ENCODE results near the gene NVL. TPM values are rescaled to one million over a fixed set of nuclear protein-coding genes. Genes with fewer than 3 reads are reported as not detected.

NVL gene
- 10 to 100 TPM; 12.0 to 34.4 (median 22.2) TPM for polyA plus RNA-seq (ENCODE audit: low read depth in 6 of 6)

- H3K9me3 Mint-ChIP-seq = no peaks in the 10 kb centered on the region
- peak within 1 kb of the TSS; percentile 89 to 98 (median 96) for H3K4me3 Mint-ChIP-seq
- H3K27ac Mint-ChIP-seq = peak within 1 kb of the TSS; percentile 97 to 100 (median 99)
- DNase-seq (peak; percentile 83), ATAC-seq (ENCODE audit: low read depth in 2 of 2) (peak; percentile 87 to 89)
- H3K4me1 Mint-ChIP-seq = peaks cover 28 to 52% (median 39%) of the 10 kb centered on the region in 3 donors
- no peaks in the 10 kb centered on the region for H3K36me3 Mint-ChIP-seq
- H3K27me3 Mint-ChIP-seq = no peaks in the 10 kb centered on the region
Observed at GRCh38 chr1:224329842-224330753, at the start of gene NVL. Gene NVL, minus strand, starts transcription at chr1:224330172. Its CDS starts 45 bp downstream, at chr1:224330127.

GRCh38 chr1:224378855-224379631 is 49.1 kb upstream of the NVL start:
- H3K4me1 Mint-ChIP-seq = peaks cover 19 to 25% (median 21%) of the 10 kb centered on the region in 3 donors
- H3K4me3 Mint-ChIP-seq = peak overlapping the region in 1 of 8 donors; percentile 58
- peak; percentile 5 for DNase-seq
- H3K36me3 Mint-ChIP-seq = peaks cover 8 to 28% of the 10 kb centered on the region in 2 donors
- no peaks in the 10 kb centered on the region for H3K27me3 Mint-ChIP-seq
- peak; percentile 52 to 58 for ATAC-seq (ENCODE audit: low read depth in 2 of 2)
- peak overlapping the region in 2 of 6 donors; percentile 32 to 33 for H3K27ac Mint-ChIP-seq
- H3K9me3 Mint-ChIP-seq = no peaks in the 10 kb centered on the region

- H3K4me3 Mint-ChIP-seq = no peak overlapping the region
- H3K9me3 Mint-ChIP-seq = no peaks in the 10 kb centered on the region
- H3K36me3 Mint-ChIP-seq = peaks cover 11 to 28% of the 10 kb centered on the region in 2 donors
- H3K27ac Mint-ChIP-seq = peak overlapping the region in 1 of 6 donors; percentile 15
- DNase-seq (no peak), ATAC-seq (ENCODE audit: low read depth in 2 of 2) (no peak)
- peaks cover 21 to 25% (median 21%) of the 10 kb centered on the region in 3 donors for H3K4me1 Mint-ChIP-seq
- H3K27me3 Mint-ChIP-seq = no peaks in the 10 kb centered on the region
Observed at GRCh38 chr1:224377676-224378006, 47.7 kb upstream of the NVL start.

GRCh38 chr1:224375059-224375458 is 45.1 kb upstream of the NVL start:
- H3K36me3 Mint-ChIP-seq = peaks cover 15 to 28% of the 10 kb centered on the region in 2 donors

GRCh38 chr1:224373008-224373590 is 43.1 kb upstream of the NVL start:
- DNase-seq = no peak
- Mint-ChIP-seq H3K27ac (no peak overlapping the region), H3K4me3 (no peak overlapping the region), H3K27me3 (no peaks in the 10 kb centered on the region), H3K36me3 (peaks cover 15 to 28% of the 10 kb centered on the region in 2 donors), H3K4me1 (peaks cover 0 to 3% (median 2%) of the 10 kb centered on the region in 3 donors), H3K9me3 (no peaks in the 10 kb centered on the region)
- ATAC-seq (ENCODE audit: low read depth in 2 of 2) = no peak

More at GRCh38 chr1:224375059-224375458, 45.1 kb upstream of the NVL start:
- H3K27me3 Mint-ChIP-seq = no peaks in the 10 kb centered on the region
- DNase-seq = no peak
- H3K4me1 Mint-ChIP-seq = peaks cover 13 to 16% (median 15%) of the 10 kb centered on the region in 3 donors
- H3K9me3 Mint-ChIP-seq = no peaks in the 10 kb centered on the region
- peak overlapping the region in 1 of 6 donors; percentile 43 for H3K27ac Mint-ChIP-seq
- no peak overlapping the region for H3K4me3 Mint-ChIP-seq
- no peak for ATAC-seq (ENCODE audit: low read depth in 2 of 2)

GRCh38 chr1:224368409-224368808 is 38.4 kb upstream of the NVL start:
- no peak overlapping the region for H3K27ac Mint-ChIP-seq
- ATAC-seq (ENCODE audit: low read depth in 2 of 2) = no peak

GRCh38 chr1:224359207-224359606 is 29.2 kb upstream of the NVL start:
- Mint-ChIP-seq H3K4me1 (peaks cover 32 to 53% (median 42%) of the 10 kb centered on the region in 3 donors), H3K9me3 (no peaks in the 10 kb centered on the region), H3K36me3 (peaks cover 0 to 17% of the 10 kb centered on the region in 2 donors), H3K27me3 (no peaks in the 10 kb centered on the region), H3K27ac (no peak overlapping the region), H3K4me3 (peak overlapping the region in 1 of 8 donors; percentile 87)
- ATAC-seq (ENCODE audit: low read depth in 2 of 2) = no peak
- DNase-seq = no peak

More at GRCh38 chr1:224368409-224368808, 38.4 kb upstream of the NVL start:
- H3K4me1 Mint-ChIP-seq = peaks cover 6 to 18% (median 17%) of the 10 kb centered on the region in 3 donors
- H3K9me3 Mint-ChIP-seq = no peaks in the 10 kb centered on the region
- H3K4me3 Mint-ChIP-seq = no peak overlapping the region
- peaks cover 9 to 12% of the 10 kb centered on the region in 2 donors for H3K36me3 Mint-ChIP-seq
- H3K27me3 Mint-ChIP-seq = no peaks in the 10 kb centered on the region
- DNase-seq = no peak

- peaks cover 0 to 11% of the 10 kb centered on the region in 2 donors for H3K36me3 Mint-ChIP-seq
- H3K27me3 Mint-ChIP-seq = peaks cover 0 to 7% (median 0%) of the 10 kb centered on the region in 3 donors
- ATAC-seq (ENCODE audit: low read depth in 2 of 2) = no peak
- H3K9me3 Mint-ChIP-seq = no peaks in the 10 kb centered on the region
- no peak for DNase-seq
- peak overlapping the region; percentile 2 to 96 (median 90) for H3K4me3 Mint-ChIP-seq
- peak overlapping the region in 3 of 6 donors; percentile 41 to 86 (median 52) for H3K27ac Mint-ChIP-seq
- H3K4me1 Mint-ChIP-seq = peaks cover 25 to 45% (median 34%) of the 10 kb centered on the region in 3 donors
Observed at GRCh38 chr1:224358237-224358636, 28.3 kb upstream of the NVL start.

- Mint-ChIP-seq H3K27me3 (peaks cover 0 to 7% (median 0%) of the 10 kb centered on the region in 3 donors), H3K27ac (peak overlapping the region; percentile 84 to 91 (median 86)), H3K4me3 (peak overlapping the region; percentile 87 to 96 (median 94)), H3K4me1 (peaks cover 22 to 40% (median 32%) of the 10 kb centered on the region in 3 donors), H3K9me3 (no peaks in the 10 kb centered on the region), H3K36me3 (peaks cover 0 to 5% of the 10 kb centered on the region in 2 donors)
- ATAC-seq (ENCODE audit: low read depth in 2 of 2) (no peak), DNase-seq (no peak)
Observed at GRCh38 chr1:224357626-224358124, 27.7 kb upstream of the NVL start.

- peak within 1 kb of the TSS; percentile 85 to 93 (median 89) for H3K27ac Mint-ChIP-seq
- H3K27me3 Mint-ChIP-seq = peaks cover 0 to 7% (median 0%) of the 10 kb centered on the region in 3 donors
- H3K9me3 Mint-ChIP-seq = no peaks in the 10 kb centered on the region
- peak within 1 kb of the TSS; percentile 87 to 96 (median 95) for H3K4me3 Mint-ChIP-seq
- ATAC-seq (ENCODE audit: low read depth in 2 of 2) = peak; percentile 98 to 99
- peaks cover 17 to 33% (median 28%) of the 10 kb centered on the region in 3 donors for H3K4me1 Mint-ChIP-seq
- peak; percentile 92 for DNase-seq
- no peaks in the 10 kb centered on the region for H3K36me3 Mint-ChIP-seq
Observed at GRCh38 chr1:224356685-224357625, 27.0 kb upstream of the NVL start, which contains the start of gene CNIH4. Gene CNIH4, plus strand, starts transcription at chr1:224356879. Its CDS starts 46 bp downstream, at chr1:224356925.

- no peak overlapping the region for H3K27ac Mint-ChIP-seq
- H3K27me3 Mint-ChIP-seq = peaks cover 0 to 7% (median 7%) of the 10 kb centered on the region in 3 donors
- peaks cover 13 to 26% (median 25%) of the 10 kb centered on the region in 3 donors for H3K4me1 Mint-ChIP-seq
Observed at GRCh38 chr1:224353975-224354925, 24.3 kb upstream of the NVL start.

More at GRCh38 chr1:224353975-224354925, 24.3 kb upstream of the NVL start:
- DNase-seq = no peak
- peak overlapping the region in 2 of 8 donors; percentile 19 to 24 for H3K4me3 Mint-ChIP-seq
- no peaks in the 10 kb centered on the region for H3K36me3 Mint-ChIP-seq
- no peaks in the 10 kb centered on the region for H3K9me3 Mint-ChIP-seq
- no peak for ATAC-seq (ENCODE audit: low read depth in 2 of 2)

Data from naive B cell (primary cell).